ENCODE data around the gene DDIAS.
"Not testable (repeated sequence)": the region's sequence is repeated elsewhere in the genome, so short reads cannot be mapped to it uniquely, and the experiment has no call there.

- not testable (repeated sequence) for TF ChIP-seq L3MBTL2 (conservative IDR thresholded peaks at IDR 0.05); BHLHE40 (IDR thresholded peaks at IDR 0.05; ENCODE audit: borderline replicate concordance); ARNT (IDR thresholded peaks at IDR 0.05)
Observed at GRCh38 chr11:82920227-82920626, 18.7 kb downstream of the DDIAS start.
